DND-41 (cell line): Measurements from ENCODE around the gene RAB40AL.

Experiments used
- CTCF ChIP-seq: IDR thresholded peaks from 2 replicates; pipeline ENCODE4 v1.5.1; 2012; ENCODE audit warnings: borderline replicate concordance, low read length, moderate library complexity, mild to moderate bottlenecking; ENCODE audit not compliant: poor library complexity, severe bottlenecking; ENCODE audit errors: extremely low read depth
- EZH2 ChIP-seq: IDR thresholded peaks from 3 replicates; pipeline ENCODE4 v1.6.1; 2012; ENCODE audit warnings: borderline replicate concordance, low read depth, mild to moderate bottlenecking, moderate library complexity, low read length, inconsistent platforms; ENCODE audit not compliant: severe bottlenecking

GRCh38 chrX:102975016-102975415, 37.9 kb downstream of the RAB40AL start:
- TF ChIP-seq CTCF (no peak), EZH2 (no peak)
